GM23248 (cell line): ENCODE data around the gene ERP27.

Source experiments
- EZH2 ChIP-seq: fragments of 200-600 bp; sonication (generic); IDR thresholded peaks from 2 replicates; pipeline ENCODE4 v1.6.1; 2018; ENCODE audit warnings: antibody characterized with exemption, mild to moderate bottlenecking; ENCODE audit not compliant: insufficient read depth, poor library complexity, severe bottlenecking
- EZH2phosphoT487 ChIP-seq: fragments of 200-600 bp; sonication (generic); IDR thresholded peaks from 2 replicates; pipeline ENCODE4 v1.6.1; 2018; ENCODE audit warnings: antibody characterized with exemption, moderate library complexity, mild to moderate bottlenecking, low read depth; ENCODE audit not compliant: insufficient read depth

GRCh38 chr12:14937689-14938088, 648 bp downstream of the ERP27 start:
- no peak for TF ChIP-seq EZH2phosphoT487
- TF ChIP-seq EZH2 = no peak
